ENCODE measurements around the gene TUBGCP2.

Gene TUBGCP2

GRCh38 chr10:133260895-133261725, 47.6 kb downstream of the TUBGCP2 start:
- no peak for DNase-seq

- DNase-seq: no peak
Observed at GRCh38 chr10:133259602-133259989, 49.1 kb downstream of the TUBGCP2 start.

- no peak for DNase-seq
Observed at GRCh38 chr10:133258818-133259601, 49.7 kb downstream of the TUBGCP2 start.

GRCh38 chr10:133258066-133258817, 50.4 kb downstream of the TUBGCP2 start:
- DNase-seq: no peak

GRCh38 chr10:133257489-133258065, 51.1 kb downstream of the TUBGCP2 start:
- peak; percentile 82 for DNase-seq

GRCh38 chr10:133255323-133255722, 53.3 kb downstream of the TUBGCP2 start:
- no peak for DNase-seq

GRCh38 chr10:133254421-133255120, 54.1 kb downstream of the TUBGCP2 start:
- no peak for DNase-seq

GRCh38 chr10:133253361-133253955, 55.2 kb downstream of the TUBGCP2 start:
- no peak for DNase-seq

GRCh38 chr10:133252223-133252552, 56.5 kb downstream of the TUBGCP2 start:
- DNase-seq: no peak

- no peak for DNase-seq
Observed at GRCh38 chr10:133251388-133252222, 57.1 kb downstream of the TUBGCP2 start.

GRCh38 chr10:133249975-133250754, 58.5 kb downstream of the TUBGCP2 start:
- no peak for DNase-seq

GRCh38 chr10:133249094-133249780, 59.4 kb downstream of the TUBGCP2 start:
- no peak for DNase-seq

- DNase-seq: no peak
Observed at GRCh38 chr10:133248334-133248715, 60.3 kb downstream of the TUBGCP2 start.

- DNase-seq: no peak
Observed at GRCh38 chr10:133247681-133248333, 60.9 kb downstream of the TUBGCP2 start.

GRCh38 chr10:133246236-133246626, 62.4 kb downstream of the TUBGCP2 start:
- no peak for DNase-seq

GRCh38 chr10:133245439-133246235, 63.0 kb downstream of the TUBGCP2 start:
- peak; percentile 80 for DNase-seq

GRCh38 chr10:133243593-133243992, 65.1 kb downstream of the TUBGCP2 start:
- no peak for DNase-seq
